ENCODE data around the gene ADAP1.

The ADAP1 gene

GRCh38 chr7:849145-849544, 105.3 kb downstream of the ADAP1 start:
- TF ChIP-seq ZNF274 (IDR thresholded peaks at IDR 0.05; ENCODE audit: low read depth, low read length): no peak
- H3K4me3 ChIP-seq (ENCODE audit: low read length): no peak overlapping the region
